PC-3 (cell line): ENCODE results near the gene CEP104. TPM values are rescaled to one million over a fixed set of nuclear protein-coding genes. Genes with fewer than 3 reads are reported as not detected.
A peak's percentile ranks its signal among the peaks of the same experiment; 100 is the strongest.

Experiments
- ATAC-seq: fragments of 200-7000 bp; cut with Tn5 transposase; 2 replicates; pipeline ENCODE4 v1.9.1; 2020; ENCODE audit warnings: mild to moderate bottlenecking, moderate library complexity
- BruUV-seq: library from RNA; stranded (reverse); fragments of 400-500 nt; replicated peaks from 2 replicates; lab custom pipeline; 2021; lab: Mats Ljungman, UMichigan
- CTCF ChIA-PET: fragments of 300-600 bp; sonication (Branson Sonifier 250); formaldehyde crosslinking; loops from one replicate; lab custom pipeline; 2022; ENCODE audit warnings: antibody characterized with exemption; lab: Charles Lee
- POLR2A ChIA-PET: fragments of 300-600 bp; sonication (Branson Sonifier 250); formaldehyde crosslinking; loops from one replicate; lab custom pipeline; 2022; ENCODE audit warnings: antibody characterized with exemption; ENCODE audit not compliant: unreplicated experiment; lab: Charles Lee
- DNase-seq: peaks from one replicate; pipeline ENCODE4 v3.0.0-alpha.2; 2015
- H2AFZ ChIP-seq: fragments of 300-600 bp; sonication (generic); 2 replicates; pipeline ENCODE4 v1.6.0; 2016; ENCODE audit warnings: antibody characterized with exemption, low read length
- H3F3A ChIP-seq: fragments of 300-600 bp; sonication (generic); one replicate; pipeline ENCODE4 v1.6.0; 2017; ENCODE audit warnings: antibody characterized with exemption, low read length, control low read depth, mild to moderate bottlenecking; ENCODE audit not compliant: unreplicated experiment
- H3K27ac ChIP-seq: fragments of 300-600 bp; sonication (generic); 2 replicates; pipeline ENCODE4 v1.5.1; 2016; ENCODE audit warnings: mild to moderate bottlenecking, low read length
- H3K27me3 ChIP-seq: fragments of 300-600 bp; sonication (generic); 2 replicates; pipeline ENCODE4 v1.6.1; 2016; ENCODE audit warnings: low read length, mixed read lengths
- H3K36me3 ChIP-seq: fragments of 300-600 bp; sonication (generic); 2 replicates; pipeline ENCODE4 v1.6.1; 2016; ENCODE audit warnings: low read depth, mixed run types, low read length, mixed read lengths
- H3K4me1 ChIP-seq: fragments of 300-600 bp; sonication (generic); 2 replicates; pipeline ENCODE4 v1.5.1; 2016; ENCODE audit warnings: low read length; ENCODE audit not compliant: insufficient read depth
- H3K4me2 ChIP-seq: fragments of 300-600 bp; sonication (generic); 2 replicates; pipeline ENCODE4 v1.6.0; 2016; ENCODE audit warnings: low read length
- H3K4me3 ChIP-seq: fragments of 300-600 bp; sonication (generic); 2 replicates; pipeline ENCODE4 v1.5.1; 2016; ENCODE audit warnings: mild to moderate bottlenecking, low read length, mixed read lengths
- H3K79me2 ChIP-seq: fragments of 300-600 bp; sonication (generic); 2 replicates; pipeline ENCODE4 v1.6.1; 2017; ENCODE audit warnings: low read length, mixed read lengths
- H3K9ac ChIP-seq: fragments of 300-600 bp; sonication (generic); 2 replicates; pipeline ENCODE4 v1.6.0; 2016; ENCODE audit warnings: mild to moderate bottlenecking, low read length
- H3K9me2 ChIP-seq: fragments of 300-600 bp; sonication (generic); replicated peaks from 2 replicates; pipeline ENCODE4 v1.6.1; 2016; ENCODE audit warnings: mixed run types, low read length, mixed read lengths
- H3K9me3 ChIP-seq: fragments of 300-600 bp; sonication (generic); 2 replicates; pipeline ENCODE4 v1.6.1; 2016; ENCODE audit warnings: low read length, mixed read lengths
- H4K20me1 ChIP-seq: fragments of 300-600 bp; sonication (generic); 2 replicates; pipeline ENCODE4 v1.6.1; 2016; ENCODE audit warnings: low read length, mixed read lengths
- EZH2 ChIP-seq: fragments of 300-600 bp; sonication (generic); IDR thresholded peaks from one replicate; pipeline ENCODE4 v1.6.1; 2017; ENCODE audit warnings: antibody characterized with exemption, mild to moderate bottlenecking, low read length; ENCODE audit not compliant: unreplicated experiment
- EZH2phosphoT487 ChIP-seq: fragments of 300-600 bp; sonication (generic); IDR thresholded peaks from 2 replicates; pipeline ENCODE4 v1.6.1; 2018; ENCODE audit warnings: mild to moderate bottlenecking, antibody characterized with exemption, low read length, borderline replicate concordance
- intact Hi-C: fragments of 100-400 bp; cut with micrococcal nuclease; formaldehyde crosslinking; loops from 2 replicates; pipeline ENCODE4 v1.9.0; 2023
- total RNA-seq: library from RNA; depleted of rRNA; stranded (reverse); fragments of >200 nt; gene quantifications from 2 replicates; pipeline ENCODE4 v1.2.3, GENCODE V29; 2014
- TF ChIP-seq, protein P1 (sequence below): fragments of 300-600 bp; sonication (generic); conservative IDR thresholded peaks from 2 replicates; pipeline ENCODE4 v1.5.1; 2017; ENCODE audit warnings: antibody characterized with exemption, low read depth, mild to moderate bottlenecking, low read length

The CEP104 gene
- total RNA-seq, 1 experiment from 2014 or later: 64.1 TPM

DNA sequence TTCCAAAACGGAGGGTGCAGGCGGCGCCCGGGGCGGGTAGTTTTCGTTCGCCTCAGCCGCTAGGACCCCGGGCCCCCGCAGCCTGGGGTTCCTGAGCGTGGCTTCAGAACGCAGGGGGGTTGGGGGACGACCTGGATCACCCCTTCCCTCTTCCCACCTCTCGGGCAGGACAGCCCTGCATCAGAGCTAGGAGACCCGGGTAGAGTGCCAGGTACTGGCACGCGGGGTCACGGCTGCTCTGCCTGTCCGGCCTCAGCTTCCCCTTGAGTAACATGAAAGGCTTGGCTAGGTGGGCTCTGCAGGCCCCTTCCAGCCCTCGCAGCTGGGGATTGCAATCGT lies 749 bp upstream of the CEP104 start:
- no peak overlapping the region for H3K27ac ChIP-seq
- no TSS peak for BruUV-seq
- H3K4me1 ChIP-seq: peaks cover 18% of the 10 kb centered on the region
- no peaks in the 10 kb centered on the region for H3F3A ChIP-seq
- ATAC-seq: peak; percentile 2
- POLR2A ChIA-PET: interaction anchor here (0.6 kb wide), 1 partner anchor 62 kb away, joined by 3 read pairs; no protein-coding TSS in a partner anchor
- CTCF ChIA-PET: no interaction called here
- no peaks in the 10 kb centered on the region for H3K9me3 ChIP-seq
- peak overlapping the region; percentile 93 for H2AFZ ChIP-seq
- H3K79me2 ChIP-seq: peaks cover 76% of the 10 kb centered on the region
- DNase-seq: no peak
- peaks cover 17% of the 10 kb centered on the region; the same call in 1 of the 2 replicates for H4K20me1 ChIP-seq
- H3K36me3 ChIP-seq: peaks cover 7% of the 10 kb centered on the region; the same call in 1 of the 2 replicates
- peak overlapping the region; percentile 98 for H3K4me2 ChIP-seq
- H3K9ac ChIP-seq: peak overlapping the region; percentile 67
- TF ChIP-seq EZH2: no peak
- no peak for TF ChIP-seq EZH2phosphoT487
- TF ChIP-seq, protein P1, sequence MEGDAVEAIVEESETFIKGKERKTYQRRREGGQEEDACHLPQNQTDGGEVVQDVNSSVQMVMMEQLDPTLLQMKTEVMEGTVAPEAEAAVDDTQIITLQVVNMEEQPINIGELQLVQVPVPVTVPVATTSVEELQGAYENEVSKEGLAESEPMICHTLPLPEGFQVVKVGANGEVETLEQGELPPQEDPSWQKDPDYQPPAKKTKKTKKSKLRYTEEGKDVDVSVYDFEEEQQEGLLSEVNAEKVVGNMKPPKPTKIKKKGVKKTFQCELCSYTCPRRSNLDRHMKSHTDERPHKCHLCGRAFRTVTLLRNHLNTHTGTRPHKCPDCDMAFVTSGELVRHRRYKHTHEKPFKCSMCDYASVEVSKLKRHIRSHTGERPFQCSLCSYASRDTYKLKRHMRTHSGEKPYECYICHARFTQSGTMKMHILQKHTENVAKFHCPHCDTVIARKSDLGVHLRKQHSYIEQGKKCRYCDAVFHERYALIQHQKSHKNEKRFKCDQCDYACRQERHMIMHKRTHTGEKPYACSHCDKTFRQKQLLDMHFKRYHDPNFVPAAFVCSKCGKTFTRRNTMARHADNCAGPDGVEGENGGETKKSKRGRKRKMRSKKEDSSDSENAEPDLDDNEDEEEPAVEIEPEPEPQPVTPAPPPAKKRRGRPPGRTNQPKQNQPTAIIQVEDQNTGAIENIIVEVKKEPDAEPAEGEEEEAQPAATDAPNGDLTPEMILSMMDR: no peak
- no peaks in the 10 kb centered on the region for H3K9me2 ChIP-seq
- no peaks in the 10 kb centered on the region for H3K27me3 ChIP-seq
- peak overlapping the region; percentile 83 for H3K4me3 ChIP-seq
- intact Hi-C loops: loop anchor here (1.0 kb wide), 2 partner anchors 43 to 61 kb away; partner anchors contain the start of genes C1orf174 and LRRC47

- intact Hi-C loops: no loop called here
- Histone ChIP-seq H3K9me2 (no peaks in the 10 kb centered on the region), H3K27ac (no peak overlapping the region), H2AFZ (no peak overlapping the region), H3K27me3 (no peaks in the 10 kb centered on the region), H3K4me2 (no peak overlapping the region), H4K20me1 (peaks cover 17% of the 10 kb centered on the region; the same call in 1 of the 2 replicates), H3K9me3 (no peaks in the 10 kb centered on the region), H3K36me3 (peaks cover 20% of the 10 kb centered on the region; the same call in 1 of the 2 replicates), H3F3A (no peaks in the 10 kb centered on the region), H3K9ac (no peak overlapping the region), H3K79me2 (peaks cover 48% of the 10 kb centered on the region), H3K4me3 (no peak overlapping the region), H3K4me1 (peaks cover 10% of the 10 kb centered on the region)
- TF ChIP-seq, protein P1: no peak
- TF ChIP-seq EZH2phosphoT487: no peak
- TF ChIP-seq EZH2: no peak
- no TSS peak for BruUV-seq
- ChIA-PET CTCF (no interaction called here), POLR2A (no interaction called here)
- no peak for ATAC-seq
- DNase-seq: no peak
Measured at GRCh38 chr1:3852711-3853485, 4.1 kb downstream of the CEP104 start.

DNA sequence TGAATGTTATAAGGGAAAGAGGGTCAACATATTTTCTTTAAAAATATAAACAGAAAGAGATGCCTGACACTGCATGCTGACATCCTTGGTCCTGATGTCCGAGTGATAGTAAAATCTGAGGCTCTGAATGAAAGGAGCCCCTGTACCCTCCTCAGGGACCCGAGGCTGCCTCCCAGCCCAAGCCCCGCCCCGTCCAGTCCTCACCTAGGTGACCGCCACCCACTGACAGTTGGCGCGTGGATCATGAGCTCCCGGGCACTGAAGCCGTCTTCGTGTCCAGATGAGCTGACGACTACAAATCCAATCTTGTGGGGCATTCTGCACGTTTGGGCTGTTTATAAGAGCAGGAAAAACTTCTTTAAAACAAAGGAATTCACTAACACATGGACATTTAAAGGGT lies 4.9 kb downstream of the CEP104 start:
- ChIA-PET POLR2A (no interaction called here), CTCF (no interaction called here)
- no peaks in the 10 kb centered on the region for H3F3A ChIP-seq
- no peak overlapping the region for H3K27ac ChIP-seq
- no peak overlapping the region for H3K4me2 ChIP-seq
- H3K4me1 ChIP-seq: peaks cover 8% of the 10 kb centered on the region
- H3K79me2 ChIP-seq: peaks cover 44% of the 10 kb centered on the region
- BruUV-seq: no TSS peak
- no peak for TF ChIP-seq EZH2phosphoT487
- TF ChIP-seq, protein P1: no peak
- TF ChIP-seq EZH2: no peak
- H3K4me3 ChIP-seq: no peak overlapping the region
- intact Hi-C loops: no loop called here
- peaks cover 25% of the 10 kb centered on the region; the same call in 1 of the 2 replicates for H3K36me3 ChIP-seq
- ATAC-seq: no peak
- H2AFZ ChIP-seq: no peak overlapping the region
- H3K9me2 ChIP-seq: no peaks in the 10 kb centered on the region
- H4K20me1 ChIP-seq: peaks cover 17% of the 10 kb centered on the region; the same call in 1 of the 2 replicates
- no peak for DNase-seq
- no peak overlapping the region for H3K9ac ChIP-seq
- H3K27me3 ChIP-seq: no peaks in the 10 kb centered on the region
- no peaks in the 10 kb centered on the region for H3K9me3 ChIP-seq
